Cortex of kidney (tissue), 1 donor: ENCODE measurements around the gene ACO2.

Source experiments
- DNase-seq: peaks from one replicate; lab custom pipeline; 2025; lab: John Stamatoyannopoulos, UW

ACO2 gene

DNA sequence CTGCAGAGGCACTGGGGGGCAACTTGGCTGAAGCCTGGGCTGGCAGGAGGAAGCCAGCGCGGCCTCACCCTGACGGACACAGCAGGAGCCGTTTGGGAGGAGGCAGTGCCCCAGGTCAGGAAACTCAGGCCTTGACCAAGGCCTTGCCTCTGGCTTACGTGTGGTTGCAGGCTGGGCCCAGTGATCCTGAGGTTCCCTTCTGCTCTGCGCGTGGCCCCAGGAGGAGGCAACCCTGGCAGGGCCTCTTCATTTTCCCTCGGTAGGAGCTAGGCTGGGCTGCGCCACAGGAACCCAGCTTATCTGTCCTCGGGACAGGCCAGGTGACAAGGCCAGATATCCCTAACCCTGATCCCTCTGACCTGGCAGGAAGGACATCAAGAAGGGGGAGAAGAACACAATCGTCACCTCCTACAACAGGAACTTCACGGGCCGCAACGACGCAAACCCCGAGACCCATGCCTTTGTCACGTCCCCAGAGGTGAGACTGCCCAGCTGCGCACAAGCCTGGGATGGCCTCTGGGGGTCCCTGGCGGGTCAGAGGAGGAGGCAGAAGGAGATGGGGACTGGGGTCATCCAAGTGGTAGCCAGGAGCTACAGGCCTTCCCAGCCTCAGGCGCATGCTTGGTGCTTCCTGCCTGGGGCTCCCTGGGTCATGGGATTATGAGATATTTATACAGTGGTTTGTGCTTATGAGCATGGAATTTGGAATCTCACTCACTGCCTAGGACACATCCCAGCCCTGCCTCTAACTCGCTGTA lies 54.7 kb downstream of the ACO2 start:
- no peak for DNase-seq

DNA sequence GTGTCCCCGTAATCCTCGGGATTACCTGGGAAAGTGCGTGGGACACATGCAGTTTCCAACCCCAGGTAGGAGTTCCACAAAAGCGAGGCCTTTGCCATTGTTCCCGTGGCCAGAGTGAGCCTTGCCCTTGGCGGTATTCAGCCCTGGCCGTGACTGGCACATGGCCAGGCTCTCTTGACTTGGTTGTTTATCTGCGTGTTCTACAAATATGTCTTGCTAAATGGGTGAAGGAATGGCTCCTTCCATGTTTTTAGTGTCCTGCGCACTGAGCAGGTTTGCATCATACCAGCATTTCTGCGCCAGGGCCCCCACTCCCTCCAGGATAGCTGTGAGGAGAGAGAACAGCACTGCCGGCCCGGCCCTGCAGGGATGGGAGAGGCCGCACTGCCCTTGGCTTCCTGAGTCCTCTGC lies 55.3 kb downstream of the ACO2 start:
- DNase-seq: no peak

DNA sequence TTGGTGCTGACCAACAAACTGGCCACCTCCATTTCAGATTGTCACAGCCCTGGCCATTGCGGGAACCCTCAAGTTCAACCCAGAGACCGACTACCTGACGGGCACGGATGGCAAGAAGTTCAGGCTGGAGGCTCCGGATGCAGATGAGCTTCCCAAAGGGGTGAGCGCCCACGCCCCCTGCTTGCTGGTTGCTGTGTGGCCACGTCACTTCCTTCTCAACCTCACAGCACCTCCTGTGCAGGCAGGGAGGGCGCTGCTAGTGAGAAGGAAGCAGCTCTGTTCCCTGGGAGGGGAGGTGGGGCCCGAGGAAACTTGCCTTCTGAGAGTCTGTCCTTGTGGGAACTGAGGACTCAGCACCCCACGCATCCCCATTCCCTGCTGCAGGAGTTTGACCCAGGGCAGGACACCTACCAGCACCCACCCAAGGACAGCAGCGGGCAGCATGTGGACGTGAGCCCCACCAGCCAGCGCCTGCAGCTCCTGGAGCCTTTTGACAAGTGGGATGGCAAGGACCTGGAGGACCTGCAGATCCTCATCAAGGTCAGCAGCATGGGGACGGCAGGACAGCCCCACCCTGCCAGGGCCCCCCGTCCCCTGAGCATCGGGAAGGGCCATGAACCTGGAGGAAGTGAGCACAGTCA lies 56.0 kb downstream of the ACO2 start:
- no peak for DNase-seq

DNA sequence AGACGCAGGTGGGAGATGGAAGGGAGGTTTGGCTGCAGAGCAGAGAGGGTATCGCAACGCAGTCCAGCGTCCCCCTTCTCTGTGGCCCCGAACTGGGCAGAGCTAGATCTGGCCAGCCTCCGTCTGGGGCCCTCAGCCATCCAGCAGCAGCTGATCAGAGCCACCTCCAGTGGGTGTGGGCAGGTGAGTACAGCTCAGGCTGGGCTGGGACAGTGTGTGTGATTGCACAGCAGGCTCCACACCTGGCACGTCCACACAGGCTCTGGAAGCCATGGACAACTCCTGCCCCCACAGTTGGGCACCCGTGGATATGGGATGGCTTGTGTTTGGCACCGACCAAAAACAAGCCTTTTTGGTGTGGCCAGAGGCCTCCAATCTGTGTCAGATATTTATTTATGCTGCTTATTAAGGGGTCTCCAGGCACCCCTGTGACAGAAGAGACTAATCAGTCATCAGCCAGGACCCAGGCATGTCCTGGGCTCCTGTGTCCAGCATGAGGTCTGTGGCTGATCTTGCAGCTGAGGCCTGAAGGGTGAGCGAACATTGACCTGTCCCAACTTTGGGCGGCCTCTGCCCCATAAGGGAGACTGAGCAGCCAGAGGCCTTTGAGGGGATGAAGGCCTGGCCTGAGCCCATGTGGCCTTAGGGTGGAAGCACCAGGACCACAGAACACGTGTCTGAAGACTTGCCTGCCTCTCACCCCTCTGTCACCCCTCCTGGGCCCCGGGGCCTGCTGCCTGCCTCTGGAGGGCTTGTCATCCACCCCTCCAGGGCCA lies 56.7 kb downstream of the ACO2 start:
- no peak for DNase-seq

DNA sequence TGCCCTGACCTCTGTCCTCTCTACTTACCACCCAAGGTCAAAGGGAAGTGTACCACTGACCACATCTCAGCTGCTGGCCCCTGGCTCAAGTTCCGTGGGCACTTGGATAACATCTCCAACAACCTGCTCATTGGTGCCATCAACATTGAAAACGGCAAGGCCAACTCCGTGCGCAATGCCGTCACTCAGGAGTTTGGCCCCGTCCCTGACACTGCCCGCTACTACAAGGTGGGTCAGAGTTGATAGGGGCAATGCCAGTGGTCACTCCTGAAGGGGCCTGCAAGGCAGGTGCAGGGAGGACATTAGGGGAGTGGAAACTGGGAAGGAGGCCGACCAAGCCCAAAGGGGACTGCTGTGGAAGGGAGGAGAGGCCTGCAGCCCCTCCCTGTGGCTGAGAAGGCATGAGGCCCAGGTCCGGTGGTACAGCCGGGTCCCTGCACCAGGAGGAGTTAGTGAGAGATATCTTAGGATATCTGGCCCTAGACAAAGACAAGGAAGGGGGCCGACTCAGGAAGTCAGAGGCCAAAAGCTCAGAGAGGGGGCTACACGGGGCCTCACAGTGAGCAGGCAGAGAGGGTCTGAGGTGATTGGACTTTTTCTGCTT lies 57.4 kb downstream of the ACO2 start:
- no peak for DNase-seq

DNA sequence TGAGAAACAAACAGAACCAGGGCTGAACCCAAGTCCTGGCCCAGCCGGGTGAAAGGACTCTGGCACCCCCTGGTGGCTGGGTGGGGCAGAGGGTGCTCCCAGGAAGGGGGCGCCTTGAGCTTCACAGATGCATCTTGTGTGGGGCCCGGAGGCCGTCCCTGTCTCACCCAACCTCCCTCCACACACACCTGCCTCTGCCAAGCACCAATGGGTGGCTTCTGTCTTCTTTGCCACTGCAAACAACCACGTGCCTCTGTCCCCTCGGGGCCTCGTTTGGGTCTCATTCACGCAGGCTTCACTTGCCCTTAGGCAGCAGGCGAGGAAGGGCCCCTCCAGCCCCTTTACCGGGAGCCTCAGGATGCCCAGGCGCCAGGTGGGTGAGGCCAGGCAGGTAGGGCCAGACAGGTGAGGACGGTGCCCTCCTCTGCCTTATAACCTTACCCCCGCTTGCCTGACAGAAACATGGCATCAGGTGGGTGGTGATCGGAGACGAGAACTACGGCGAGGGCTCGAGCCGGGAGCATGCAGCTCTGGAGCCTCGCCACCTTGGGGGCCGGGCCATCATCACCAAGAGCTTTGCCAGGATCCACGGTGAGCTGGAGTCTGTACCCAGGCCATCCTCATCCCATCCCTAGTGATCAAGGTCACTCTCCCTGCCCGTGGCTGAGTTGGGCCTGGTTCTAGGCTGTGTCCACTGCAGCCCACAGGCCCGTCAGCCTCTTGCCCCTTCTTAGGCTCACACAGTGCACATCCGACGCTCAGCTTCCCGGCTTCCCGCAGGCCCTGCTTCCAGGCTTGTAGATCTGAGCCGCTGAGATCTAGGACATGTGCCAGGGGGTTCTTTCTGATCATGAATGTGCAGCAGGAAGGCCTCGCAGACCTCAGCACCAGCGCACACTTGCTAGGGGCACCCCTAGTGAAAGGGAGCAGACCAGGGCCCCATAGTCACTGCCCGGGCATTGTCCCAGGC lies 58.2 kb downstream of the ACO2 start:
- no peak for DNase-seq

DNA sequence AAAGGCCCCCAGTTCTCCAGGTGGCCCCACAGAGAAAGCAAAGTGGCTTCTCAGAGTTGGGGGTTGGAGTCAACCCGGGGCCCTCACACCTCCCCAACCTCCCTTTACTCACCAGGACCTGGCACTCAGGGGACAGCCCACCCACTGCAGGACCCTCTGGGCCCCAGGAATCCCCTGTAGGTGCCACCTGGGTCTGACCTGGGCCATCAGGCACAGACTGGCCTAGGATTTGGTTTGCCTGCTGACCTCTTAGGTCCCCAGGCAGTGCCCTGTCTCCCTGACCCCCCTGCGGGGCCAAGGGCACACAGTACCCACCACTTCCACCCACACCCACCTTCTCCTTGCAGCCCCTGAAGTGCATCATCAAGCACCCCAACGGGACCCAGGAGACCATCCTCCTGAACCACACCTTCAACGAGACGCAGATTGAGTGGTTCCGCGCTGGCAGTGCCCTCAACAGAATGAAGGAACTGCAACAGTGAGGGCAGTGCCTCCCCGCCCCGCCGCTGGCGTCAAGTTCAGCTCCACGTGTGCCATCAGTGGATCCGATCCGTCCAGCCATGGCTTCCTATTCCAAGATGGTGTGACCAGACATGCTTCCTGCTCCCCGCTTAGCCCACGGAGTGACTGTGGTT lies 59.3 kb downstream of the ACO2 start:
- no peak for DNase-seq

DNA sequence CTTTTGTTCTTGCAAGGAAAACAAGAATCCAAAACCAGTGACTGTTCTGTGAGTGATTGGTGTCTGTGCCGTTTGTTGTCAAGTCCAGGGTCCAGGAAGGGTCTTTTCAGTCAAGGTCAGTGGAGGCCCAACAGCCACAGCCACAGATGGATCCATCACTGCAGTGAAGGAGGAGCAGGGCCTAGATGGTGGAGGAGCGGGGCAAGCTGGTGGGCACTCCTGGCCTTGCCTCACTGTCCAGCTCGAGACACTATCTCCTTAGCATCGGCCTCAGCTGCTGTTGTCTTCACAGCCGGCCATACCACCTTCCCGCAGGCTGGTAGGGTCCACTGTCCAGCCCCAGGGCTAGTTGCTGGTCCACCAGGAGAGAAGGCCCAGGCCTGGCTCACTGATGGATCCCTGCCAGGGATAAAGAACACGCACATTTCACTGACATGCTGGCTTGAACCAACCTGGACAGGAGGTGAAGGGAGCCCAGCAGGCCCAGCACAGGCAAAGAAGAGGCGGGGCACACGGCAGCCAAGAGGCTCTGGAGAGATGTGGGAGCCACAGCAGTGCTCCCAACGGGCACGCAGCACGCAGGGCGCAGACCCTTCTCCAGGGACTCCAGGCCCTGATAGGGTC lies 60.1 kb downstream of the ACO2 start:
- DNase-seq: no peak

DNA sequence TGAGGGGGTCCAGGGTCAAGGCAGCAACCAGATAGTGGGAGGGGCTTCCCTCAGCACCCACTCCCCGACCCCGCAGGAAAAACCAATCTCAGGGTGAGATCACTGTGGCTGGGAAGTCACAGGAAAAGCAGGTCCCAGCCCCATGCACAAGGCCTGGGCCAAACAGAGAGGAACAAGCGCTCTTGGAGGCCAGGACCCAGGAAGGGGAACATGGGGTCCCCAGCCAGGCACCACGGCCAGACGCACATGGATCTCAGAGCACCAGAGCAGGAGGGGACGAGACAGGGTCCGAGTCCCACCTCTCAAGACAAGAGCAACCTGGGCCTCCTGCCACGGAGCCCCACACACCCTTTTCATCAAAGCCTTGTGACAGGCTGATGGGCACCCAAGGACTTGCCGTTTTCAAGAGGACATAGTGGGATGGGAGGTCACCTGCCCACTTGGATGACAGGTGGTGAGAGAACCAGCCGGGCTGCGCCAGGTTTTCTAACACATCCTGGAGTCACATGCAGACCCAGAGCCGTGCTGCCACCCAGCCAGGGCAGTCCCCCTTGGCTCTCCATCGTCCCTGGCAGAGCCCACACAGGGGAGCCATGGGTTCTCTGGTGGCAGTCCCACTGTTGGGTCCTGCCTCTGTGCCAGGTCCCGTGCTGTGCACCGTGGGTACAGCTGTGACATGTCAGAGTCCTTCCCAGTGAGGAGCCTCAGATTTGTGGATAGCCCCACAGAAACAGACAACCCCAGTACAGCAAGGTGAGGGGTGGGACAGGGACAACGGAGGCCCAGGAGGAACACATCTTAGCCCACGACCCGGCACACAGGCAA lies 62.2 kb downstream of the ACO2 start:
- no peak for DNase-seq

DNA sequence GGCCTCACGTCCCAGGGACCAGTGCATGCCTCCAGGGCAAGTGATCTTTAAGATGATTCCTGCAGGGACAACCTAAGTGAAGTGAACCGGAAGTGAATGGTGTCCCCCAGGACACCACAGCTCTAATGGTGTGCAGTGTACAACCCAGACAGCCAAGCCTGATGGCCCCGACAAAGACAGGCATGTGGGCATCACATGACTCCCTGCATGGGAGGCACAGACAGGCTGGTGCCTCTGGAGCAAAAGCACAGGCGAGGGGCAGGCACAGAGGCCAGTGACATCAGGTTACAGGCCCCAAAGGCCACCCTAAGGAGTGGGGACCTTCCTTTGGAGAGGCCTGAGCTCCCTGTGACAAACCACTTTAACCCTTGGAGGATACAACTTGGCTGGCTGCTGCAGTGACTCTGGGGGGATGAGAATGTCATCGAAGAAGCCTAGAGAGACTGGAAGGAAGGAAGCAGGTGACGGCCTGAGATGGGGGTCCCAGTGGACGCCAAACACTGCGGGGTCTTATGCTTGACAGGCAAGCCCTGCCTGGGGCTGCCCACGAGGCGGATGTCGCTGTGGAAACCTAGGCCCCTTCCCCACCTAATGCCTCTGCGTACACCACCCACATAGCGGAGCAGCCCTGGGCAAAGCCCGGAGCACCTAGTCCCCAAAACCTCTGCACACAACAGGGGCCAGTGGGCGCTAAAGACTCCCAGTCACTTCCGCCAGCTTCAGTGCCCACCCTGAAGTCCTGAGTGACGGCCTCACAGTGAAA lies 63.0 kb downstream of the ACO2 start:
- no peak for DNase-seq

DNA sequence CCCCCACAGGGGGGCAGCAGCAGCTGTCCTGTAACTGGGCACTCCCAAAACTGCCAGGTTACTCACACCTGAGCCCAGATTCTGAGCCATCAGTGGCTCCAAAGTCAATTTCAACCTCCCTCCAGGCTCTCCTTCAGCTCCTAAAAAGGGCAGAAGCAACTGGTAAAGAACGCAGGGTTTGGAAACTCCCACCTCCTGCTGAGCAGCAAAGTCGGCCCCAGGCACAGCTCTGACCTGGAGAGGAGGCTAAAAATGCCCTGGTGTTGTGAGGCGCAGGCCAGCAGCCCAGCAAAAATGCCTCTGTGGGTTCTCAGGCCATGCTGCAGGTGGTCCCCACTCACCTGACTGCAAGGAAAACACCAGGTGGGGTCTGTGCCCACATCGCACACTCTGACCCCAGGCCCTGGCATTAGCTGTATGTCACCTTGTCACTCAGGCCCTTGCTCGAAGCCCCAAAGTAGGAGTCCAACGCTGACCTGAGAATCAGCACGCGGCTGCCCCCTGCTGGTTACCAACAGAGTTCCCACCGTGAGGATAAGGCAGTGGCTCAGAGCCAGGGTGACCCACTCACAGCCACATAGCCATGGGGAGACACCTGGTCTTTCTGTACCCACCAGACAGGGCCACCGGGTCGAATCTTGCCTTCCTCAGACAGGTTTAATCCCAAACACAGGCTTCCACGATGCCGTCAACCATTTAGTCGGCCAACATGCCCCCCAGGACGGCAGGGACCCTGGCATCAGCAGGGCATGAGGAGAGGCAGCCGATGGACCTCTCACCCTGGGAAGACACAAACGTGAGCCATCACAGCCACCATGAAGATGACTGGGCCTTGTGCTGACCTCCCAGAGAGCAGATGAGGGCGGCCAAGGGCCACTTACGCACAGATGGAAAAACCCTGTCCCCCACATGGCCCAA lies 64.2 kb downstream of the ACO2 start:
- no peak for DNase-seq

DNA sequence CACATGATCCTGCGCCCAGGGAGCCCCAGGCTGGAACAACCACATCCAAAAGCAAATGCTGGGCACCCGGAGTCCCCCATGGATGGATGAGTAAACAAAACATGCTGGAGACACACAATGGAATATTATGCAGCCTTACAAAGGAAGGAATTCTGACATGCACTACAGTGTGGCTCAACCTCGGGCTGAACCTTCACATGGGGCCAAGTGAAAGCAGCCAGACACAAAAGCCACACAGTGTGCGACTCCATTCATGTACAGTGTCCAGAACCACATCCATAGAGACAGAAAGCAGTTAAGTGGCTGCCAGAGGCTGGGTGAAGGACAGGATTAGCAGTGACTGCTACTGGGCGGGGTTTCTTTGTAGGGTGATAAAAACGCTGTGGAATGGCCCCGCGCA lies 65.3 kb downstream of the ACO2 start:
- DNase-seq: no peak

DNA sequence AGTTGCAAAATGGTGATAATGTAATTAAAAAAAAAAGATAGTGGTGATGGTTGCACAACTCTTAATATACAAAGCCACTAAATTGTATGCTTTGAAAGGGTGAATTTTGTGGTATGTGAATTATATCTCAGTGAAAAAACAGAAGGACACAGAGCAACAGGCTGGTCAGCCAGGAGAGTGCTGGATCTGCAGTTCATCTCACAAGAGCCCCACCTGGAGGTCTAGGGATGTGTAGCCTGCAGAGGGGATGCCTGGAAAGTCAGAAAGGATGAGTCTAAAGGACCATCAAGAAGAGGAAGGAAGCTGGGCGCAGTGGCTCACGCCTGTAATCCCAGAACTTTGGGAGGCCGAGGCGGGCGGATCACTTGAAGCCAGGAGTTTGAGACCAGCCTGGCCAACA lies 66.3 kb downstream of the ACO2 start:
- no peak for DNase-seq

DNA sequence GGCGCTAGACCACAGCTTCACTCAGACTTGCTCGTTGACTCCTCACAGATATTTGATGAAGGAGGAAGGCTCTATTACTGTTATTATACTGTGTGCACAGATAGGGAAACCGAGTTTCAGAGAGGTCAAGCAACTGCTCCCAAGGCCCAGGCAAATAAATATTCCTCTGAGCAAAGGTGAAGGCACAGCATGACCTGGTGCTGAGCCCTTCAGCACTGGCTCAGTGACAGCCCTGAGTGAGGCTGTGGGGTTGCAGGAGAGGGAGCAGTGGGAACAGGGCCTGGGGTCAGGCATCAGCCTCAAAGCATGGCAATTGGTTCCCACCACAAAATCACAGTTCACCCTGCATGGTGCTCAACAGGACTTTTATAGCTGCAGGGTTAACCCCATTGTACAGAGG lies 68.3 kb downstream of the ACO2 start:
- no peak for DNase-seq

DNA sequence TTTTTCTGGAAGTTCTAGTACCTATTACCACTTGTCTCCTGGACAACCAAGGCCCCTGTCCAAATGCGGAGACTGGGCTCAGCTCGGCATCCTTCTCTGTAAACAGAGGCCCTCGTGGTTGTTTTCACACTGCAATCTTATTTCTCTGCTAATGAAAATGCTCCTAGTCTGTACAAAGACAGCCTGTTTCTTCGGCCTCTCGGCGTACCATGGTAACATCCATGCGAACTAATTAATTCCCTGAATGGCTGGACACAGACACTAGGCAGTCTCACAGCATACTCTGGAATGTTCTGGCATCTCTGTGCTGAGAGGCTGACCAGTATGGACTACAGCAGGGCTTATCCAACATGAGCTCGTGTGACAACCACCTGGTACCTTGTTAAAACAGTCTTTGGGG lies 69.7 kb downstream of the ACO2 start:
- no peak for DNase-seq

DNA sequence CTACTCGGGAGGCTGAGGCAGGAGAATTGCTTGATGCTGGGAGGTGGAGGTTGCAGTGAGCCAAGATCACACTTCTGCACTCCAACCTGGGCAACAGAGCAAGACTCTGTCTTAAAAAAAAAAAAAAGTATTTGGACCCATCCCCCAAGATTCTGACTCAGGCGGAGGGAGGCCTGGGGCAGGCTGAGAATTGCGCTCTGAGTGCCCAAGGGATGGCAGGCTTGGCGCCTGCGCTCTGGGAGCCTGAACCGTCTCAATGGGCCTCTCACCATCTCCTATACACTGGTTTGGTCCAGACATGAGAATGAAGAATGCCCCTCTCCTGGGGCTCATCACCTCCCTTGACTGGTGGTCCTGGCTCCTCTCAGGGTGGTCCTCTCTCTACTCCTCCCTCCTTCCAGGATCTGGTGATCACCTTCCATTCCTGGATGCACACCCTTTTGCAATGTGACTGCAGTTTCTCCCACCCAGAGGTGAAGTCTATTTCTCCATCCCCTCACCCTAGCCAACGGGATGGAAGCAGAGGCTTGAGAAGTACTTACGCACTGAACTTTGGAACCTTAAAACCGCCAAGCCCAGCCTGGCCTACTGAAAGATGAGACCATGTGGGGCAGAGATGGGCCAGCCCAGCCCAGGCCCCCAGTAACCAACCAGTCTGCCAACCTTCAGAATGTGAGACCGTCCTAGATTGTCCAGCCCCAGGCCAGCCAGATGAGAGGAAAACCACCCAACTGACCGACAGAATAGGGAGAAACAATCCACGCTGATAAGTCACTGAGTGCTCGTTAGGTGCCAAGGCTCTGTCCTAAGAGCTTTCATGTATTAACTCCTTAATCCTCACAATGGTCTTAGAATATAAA lies 70.5 kb downstream of the ACO2 start:
- DNase-seq: no peak

DNA sequence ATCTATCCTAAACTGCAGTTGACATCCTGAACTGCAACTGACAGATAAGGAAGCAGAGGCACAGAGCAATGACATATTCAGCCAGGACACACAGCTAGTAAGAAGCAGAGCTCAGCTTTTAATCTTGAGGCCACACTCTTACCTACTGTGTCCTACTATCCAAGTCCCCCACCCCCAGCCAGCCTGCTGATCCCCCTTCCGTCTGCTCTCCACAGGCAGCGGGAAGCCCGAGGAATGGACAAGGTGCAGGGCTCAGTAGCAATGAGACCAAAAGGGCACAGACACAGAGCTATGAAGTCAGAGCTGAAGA lies 71.0 kb downstream of the ACO2 start:
- no peak for DNase-seq
